ENCODE data around the gene SRRM5.

DNA sequence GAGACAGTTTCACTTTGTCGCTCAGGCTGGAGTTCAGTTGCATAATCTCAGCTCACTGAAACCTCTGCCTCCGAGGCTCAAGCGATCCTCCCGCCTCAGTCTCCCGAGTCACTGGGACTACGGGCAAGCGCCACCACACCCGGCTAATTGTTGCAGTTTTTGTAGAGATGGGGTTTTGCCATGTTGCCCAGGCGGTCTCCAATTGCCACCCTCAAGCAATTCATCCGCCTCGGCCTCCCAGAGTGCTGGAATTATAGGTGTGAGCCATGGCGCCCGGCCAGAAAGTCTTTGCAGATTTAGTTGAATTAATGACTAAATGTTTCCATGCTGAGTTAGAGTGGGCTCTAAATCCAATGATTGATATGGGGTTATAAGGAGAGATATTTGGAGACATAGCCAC, 32.3 kb downstream of the SRRM5 start:
- TF ChIP-seq, protein P1, sequence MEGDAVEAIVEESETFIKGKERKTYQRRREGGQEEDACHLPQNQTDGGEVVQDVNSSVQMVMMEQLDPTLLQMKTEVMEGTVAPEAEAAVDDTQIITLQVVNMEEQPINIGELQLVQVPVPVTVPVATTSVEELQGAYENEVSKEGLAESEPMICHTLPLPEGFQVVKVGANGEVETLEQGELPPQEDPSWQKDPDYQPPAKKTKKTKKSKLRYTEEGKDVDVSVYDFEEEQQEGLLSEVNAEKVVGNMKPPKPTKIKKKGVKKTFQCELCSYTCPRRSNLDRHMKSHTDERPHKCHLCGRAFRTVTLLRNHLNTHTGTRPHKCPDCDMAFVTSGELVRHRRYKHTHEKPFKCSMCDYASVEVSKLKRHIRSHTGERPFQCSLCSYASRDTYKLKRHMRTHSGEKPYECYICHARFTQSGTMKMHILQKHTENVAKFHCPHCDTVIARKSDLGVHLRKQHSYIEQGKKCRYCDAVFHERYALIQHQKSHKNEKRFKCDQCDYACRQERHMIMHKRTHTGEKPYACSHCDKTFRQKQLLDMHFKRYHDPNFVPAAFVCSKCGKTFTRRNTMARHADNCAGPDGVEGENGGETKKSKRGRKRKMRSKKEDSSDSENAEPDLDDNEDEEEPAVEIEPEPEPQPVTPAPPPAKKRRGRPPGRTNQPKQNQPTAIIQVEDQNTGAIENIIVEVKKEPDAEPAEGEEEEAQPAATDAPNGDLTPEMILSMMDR (IDR thresholded peaks at IDR 0.05), result no peak
- no peak for TF ChIP-seq ZFX (IDR thresholded peaks at IDR 0.05; ENCODE audit: borderline replicate concordance)

Data from 22Rv1 (cell line).